ENCODE data around the gene KLHDC9.
"Not testable (repeated sequence)": the region's sequence is repeated elsewhere in the genome, so short reads cannot be mapped to it uniquely, and the experiment has no call there.

Gene KLHDC9

DNA sequence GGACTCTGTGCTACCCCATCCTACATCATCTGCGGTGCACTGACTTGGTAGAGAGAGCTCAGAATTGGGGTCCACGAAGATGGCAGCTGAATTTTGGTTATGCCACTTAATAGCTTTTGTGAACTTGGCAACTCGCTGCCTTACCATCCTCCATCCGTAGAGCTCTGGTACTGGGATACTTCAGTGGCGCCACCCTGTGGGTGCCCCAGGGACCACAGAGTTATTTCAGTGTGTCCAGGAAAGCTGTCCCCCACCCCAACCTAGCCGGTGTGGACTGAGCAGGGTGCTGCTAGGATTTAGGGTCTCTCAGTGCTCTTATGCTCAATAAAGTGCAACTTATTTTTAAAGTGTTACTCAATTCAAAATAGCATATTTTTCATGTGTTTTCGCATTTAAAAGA, 43.4 kb upstream of the KLHDC9 start:
- no peak overlapping the region for H3K4me3 ChIP-seq (ENCODE audit: low read depth in 1 of 2, low read length in 1 of 2)
- peaks cover 2 to 5% of the 10 kb centered on the region in 2 experiments for H3K4me1 ChIP-seq (ENCODE audit: control insufficient read depth in 1 of 2, insufficient read depth in 1 of 2, low read depth in 1 of 2, low read length in 1 of 2)
- peaks cover 99% of the 10 kb centered on the region for H3K36me3 ChIP-seq
- H3K27me3 ChIP-seq, result no peaks in the 10 kb centered on the region
- peak overlapping the region; percentile 39 for H3K27ac ChIP-seq
- no peaks in the 10 kb centered on the region for H3K9me3 ChIP-seq
- TF ChIP-seq, protein P1, sequence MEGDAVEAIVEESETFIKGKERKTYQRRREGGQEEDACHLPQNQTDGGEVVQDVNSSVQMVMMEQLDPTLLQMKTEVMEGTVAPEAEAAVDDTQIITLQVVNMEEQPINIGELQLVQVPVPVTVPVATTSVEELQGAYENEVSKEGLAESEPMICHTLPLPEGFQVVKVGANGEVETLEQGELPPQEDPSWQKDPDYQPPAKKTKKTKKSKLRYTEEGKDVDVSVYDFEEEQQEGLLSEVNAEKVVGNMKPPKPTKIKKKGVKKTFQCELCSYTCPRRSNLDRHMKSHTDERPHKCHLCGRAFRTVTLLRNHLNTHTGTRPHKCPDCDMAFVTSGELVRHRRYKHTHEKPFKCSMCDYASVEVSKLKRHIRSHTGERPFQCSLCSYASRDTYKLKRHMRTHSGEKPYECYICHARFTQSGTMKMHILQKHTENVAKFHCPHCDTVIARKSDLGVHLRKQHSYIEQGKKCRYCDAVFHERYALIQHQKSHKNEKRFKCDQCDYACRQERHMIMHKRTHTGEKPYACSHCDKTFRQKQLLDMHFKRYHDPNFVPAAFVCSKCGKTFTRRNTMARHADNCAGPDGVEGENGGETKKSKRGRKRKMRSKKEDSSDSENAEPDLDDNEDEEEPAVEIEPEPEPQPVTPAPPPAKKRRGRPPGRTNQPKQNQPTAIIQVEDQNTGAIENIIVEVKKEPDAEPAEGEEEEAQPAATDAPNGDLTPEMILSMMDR (IDR thresholded peaks at IDR 0.05), result peak; percentile 61

DNA sequence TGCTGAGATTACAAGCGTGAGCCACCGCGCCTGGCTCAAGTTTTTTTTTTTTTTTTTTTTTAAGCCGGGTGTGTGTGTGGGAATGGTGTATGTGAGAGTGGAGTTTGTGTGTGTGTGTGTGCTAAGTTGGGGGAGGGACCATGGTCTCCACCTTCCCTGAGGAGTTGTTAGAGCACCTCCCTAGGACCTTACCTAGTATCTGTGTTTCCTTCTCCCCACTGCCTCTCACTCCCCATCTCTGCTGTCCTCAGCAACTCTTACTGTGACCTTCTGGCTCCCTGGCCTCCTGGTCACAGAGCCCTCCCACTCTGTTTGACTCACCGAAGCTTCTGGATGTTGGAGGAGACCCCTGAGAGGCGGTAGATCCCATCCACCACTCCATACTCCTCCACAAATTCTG, 38.9 kb upstream of the KLHDC9 start:
- H3K27me3 ChIP-seq, result no peaks in the 10 kb centered on the region
- peaks cover 95% of the 10 kb centered on the region for H3K36me3 ChIP-seq
- peak overlapping the region; percentile 65 for H3K27ac ChIP-seq
- TF ChIP-seq, protein P1 (IDR thresholded peaks at IDR 0.05), result no peak
- H3K4me3 ChIP-seq (ENCODE audit: low read depth in 1 of 2, low read length in 1 of 2), result no peak overlapping the region
- no peaks in the 10 kb centered on the region for H3K9me3 ChIP-seq
- peaks cover 18 to 30% of the 10 kb centered on the region in 2 experiments for H3K4me1 ChIP-seq (ENCODE audit: control insufficient read depth in 1 of 2, insufficient read depth in 1 of 2, low read depth in 1 of 2, low read length in 1 of 2)

DNA sequence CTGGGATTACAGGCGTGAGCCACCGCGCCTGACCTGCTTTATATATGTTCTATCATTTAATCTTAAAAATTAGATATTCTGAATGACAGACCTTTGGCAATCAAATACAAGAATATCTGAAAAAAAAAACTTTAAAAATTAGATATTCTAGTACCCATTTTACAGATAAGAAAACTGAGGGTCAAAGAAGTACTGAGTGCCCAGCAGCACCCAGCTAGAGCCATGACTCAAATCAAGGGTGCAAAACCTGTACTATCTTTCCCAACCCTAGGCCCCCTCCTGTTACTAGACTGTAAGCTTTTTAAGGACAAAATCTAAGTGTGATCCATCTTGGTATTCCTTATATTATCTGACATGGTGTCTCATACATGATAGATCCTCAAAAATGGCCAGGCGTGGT, 36.7 kb upstream of the KLHDC9 start:
- Histone ChIP-seq H3K27ac (peak overlapping the region; percentile 43), H3K27me3 (no peaks in the 10 kb centered on the region), H3K4me1 (ENCODE audit: control insufficient read depth in 1 of 2, insufficient read depth in 1 of 2, low read depth in 1 of 2, low read length in 1 of 2) (peaks cover 37 to 50% of the 10 kb centered on the region in 2 experiments), H3K9me3 (no peaks in the 10 kb centered on the region), H3K36me3 (peaks cover 91% of the 10 kb centered on the region), H3K4me3 (ENCODE audit: low read depth in 1 of 2, low read length in 1 of 2) (no peak overlapping the region)
- TF ChIP-seq, protein P1 (IDR thresholded peaks at IDR 0.05), result no peak

DNA sequence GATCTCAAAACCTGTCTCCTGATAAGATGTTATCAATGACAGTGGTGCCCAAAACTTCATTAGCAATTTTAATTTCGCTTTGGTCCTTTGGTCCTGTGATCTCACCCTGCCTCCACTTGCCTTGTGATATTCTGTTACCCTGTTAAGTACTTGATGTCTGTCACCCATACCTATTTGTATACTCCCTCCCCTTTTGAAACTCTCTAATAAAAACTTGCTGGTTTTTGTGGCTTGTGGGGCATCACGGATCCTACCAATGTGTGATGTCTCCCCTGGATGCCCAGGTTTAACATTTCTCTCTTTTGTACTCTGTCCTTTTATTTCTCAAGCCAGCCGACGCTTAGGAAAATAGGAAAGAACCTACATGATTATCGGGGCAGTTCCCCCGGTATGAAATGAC, 34.2 kb upstream of the KLHDC9 start:
- H3K9me3 ChIP-seq, H3K27me3 ChIP-seq: not testable (repeated sequence)
- Histone ChIP-seq H3K4me1 (ENCODE audit: control insufficient read depth in 1 of 2, insufficient read depth in 1 of 2, low read depth in 1 of 2, low read length in 1 of 2) (peaks cover 55 to 70% of the 10 kb centered on the region in 2 experiments), H3K36me3 (peaks cover 71% of the 10 kb centered on the region), H3K27ac (peak overlapping the region; percentile 43), H3K4me3 (ENCODE audit: low read depth in 1 of 2, low read length in 1 of 2) (peak overlapping the region in 1 of 2 experiments; percentile 80)

DNA sequence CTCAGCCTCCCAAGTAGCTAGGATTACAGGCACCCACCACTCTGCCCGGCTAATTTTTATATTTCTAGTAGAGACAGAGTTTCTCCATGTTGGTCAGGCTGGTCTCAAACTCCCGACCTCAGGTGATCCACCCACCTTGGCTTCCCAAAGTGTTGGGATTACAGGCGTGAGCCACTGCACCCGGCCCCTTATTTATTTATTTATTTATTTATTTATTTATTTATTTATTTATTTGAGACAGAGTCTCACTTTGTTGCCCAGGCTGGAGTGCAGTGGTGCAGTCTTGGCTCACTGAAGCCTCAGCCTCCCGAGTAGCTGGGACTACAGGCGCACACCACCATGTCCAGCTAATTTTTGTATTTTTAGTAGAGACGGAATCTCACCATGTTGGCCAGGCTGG, 32.5 kb upstream of the KLHDC9 start:
- H3K4me1 ChIP-seq (ENCODE audit: control insufficient read depth in 1 of 2, insufficient read depth in 1 of 2, low read depth in 1 of 2, low read length in 1 of 2), result peaks cover 61 to 77% of the 10 kb centered on the region in 2 experiments
- not testable (repeated sequence) for H3K9me3 ChIP-seq, H3K27me3 ChIP-seq
- peaks cover 56% of the 10 kb centered on the region for H3K36me3 ChIP-seq
- H3K27ac ChIP-seq, result peak overlapping the region; percentile 99
- peak overlapping the region in 1 of 2 experiments; percentile 80 for H3K4me3 ChIP-seq (ENCODE audit: low read depth in 1 of 2, low read length in 1 of 2)

- TF ChIP-seq, protein P1 (IDR thresholded peaks at IDR 0.05), result no peak
- no peaks in the 10 kb centered on the region for H3K27me3 ChIP-seq
- H3K9me3 ChIP-seq, result no peaks in the 10 kb centered on the region
- peak overlapping the region; percentile 99 for H3K27ac ChIP-seq
- peaks cover 46% of the 10 kb centered on the region for H3K36me3 ChIP-seq
- H3K4me1 ChIP-seq (ENCODE audit: control insufficient read depth in 1 of 2, insufficient read depth in 1 of 2, low read depth in 1 of 2, low read length in 1 of 2), result peaks cover 71 to 78% of the 10 kb centered on the region in 2 experiments
- H3K4me3 ChIP-seq (ENCODE audit: low read depth in 1 of 2, low read length in 1 of 2), result peak overlapping the region; percentile 80 to 100
Measured at GRCh38 chr1:161066694-161067093, 31.5 kb upstream of the KLHDC9 start.

All from neutrophil (primary cell).